Activated CD8-positive, alpha-beta memory T cell treated with anti-CD3 and anti-CD28 coated beads, Interleukin-2, amount 10 ng/mL, durations not matched to agents 7 days and 5 days (primary cell): ENCODE measurements around the gene TRPC4AP. TPM values are rescaled to one million over a fixed set of nuclear protein-coding genes. Genes with fewer than 3 reads are reported as not detected.
"Not testable (repeated sequence)": the region's sequence is repeated elsewhere in the genome, so short reads cannot be mapped to it uniquely, and the experiment has no call there.

Source experiments
- ATAC-seq: fragments of 150-1000 bp; cut with Tn5 transposase; one replicate; pipeline ENCODE4 v1.10.0; 2021; ENCODE audit warnings: moderate library complexity
- CTCF ChIA-PET: fragments of 350-600 bp; sonication (Branson Sonifier 250); formaldehyde crosslinking; loops from one replicate; lab custom pipeline; 2021; ENCODE audit warnings: antibody characterized with exemption; lab: Charles Lee
- DNase-seq: peaks from one replicate; pipeline ENCODE4 v3.0.0-alpha.2; 2020
- H3K27ac Mint-ChIP-seq: one replicate; pipeline ENCODE4 v1.8.0; 2021; ENCODE audit warnings: mild to moderate bottlenecking, mixed read lengths
- H3K27me3 Mint-ChIP-seq: one replicate; pipeline ENCODE4 v1.8.0; 2021; ENCODE audit warnings: mixed read lengths
- H3K36me3 Mint-ChIP-seq: one replicate; pipeline ENCODE4 v1.8.0; 2021; ENCODE audit warnings: mild to moderate bottlenecking, mixed read lengths
- H3K4me1 Mint-ChIP-seq: one replicate; pipeline ENCODE4 v1.8.0; 2021; ENCODE audit warnings: mixed read lengths
- H3K4me3 Mint-ChIP-seq: one replicate; pipeline ENCODE4 v1.8.0; 2021; ENCODE audit warnings: mild to moderate bottlenecking, moderate library complexity, mixed read lengths
- H3K9me3 Mint-ChIP-seq: one replicate; pipeline ENCODE4 v1.8.0; 2022; ENCODE audit warnings: low read depth, mixed read lengths
- total RNA-seq, 2 experiments: library from RNA; stranded (reverse); gene quantifications; one replicate each; pipeline ENCODE4 v1.2.3, GENCODE V29; 2021

Gene TRPC4AP
- total RNA-seq, 2 experiments from 2014 or later = 56.9 to 70.9 TPM

DNA sequence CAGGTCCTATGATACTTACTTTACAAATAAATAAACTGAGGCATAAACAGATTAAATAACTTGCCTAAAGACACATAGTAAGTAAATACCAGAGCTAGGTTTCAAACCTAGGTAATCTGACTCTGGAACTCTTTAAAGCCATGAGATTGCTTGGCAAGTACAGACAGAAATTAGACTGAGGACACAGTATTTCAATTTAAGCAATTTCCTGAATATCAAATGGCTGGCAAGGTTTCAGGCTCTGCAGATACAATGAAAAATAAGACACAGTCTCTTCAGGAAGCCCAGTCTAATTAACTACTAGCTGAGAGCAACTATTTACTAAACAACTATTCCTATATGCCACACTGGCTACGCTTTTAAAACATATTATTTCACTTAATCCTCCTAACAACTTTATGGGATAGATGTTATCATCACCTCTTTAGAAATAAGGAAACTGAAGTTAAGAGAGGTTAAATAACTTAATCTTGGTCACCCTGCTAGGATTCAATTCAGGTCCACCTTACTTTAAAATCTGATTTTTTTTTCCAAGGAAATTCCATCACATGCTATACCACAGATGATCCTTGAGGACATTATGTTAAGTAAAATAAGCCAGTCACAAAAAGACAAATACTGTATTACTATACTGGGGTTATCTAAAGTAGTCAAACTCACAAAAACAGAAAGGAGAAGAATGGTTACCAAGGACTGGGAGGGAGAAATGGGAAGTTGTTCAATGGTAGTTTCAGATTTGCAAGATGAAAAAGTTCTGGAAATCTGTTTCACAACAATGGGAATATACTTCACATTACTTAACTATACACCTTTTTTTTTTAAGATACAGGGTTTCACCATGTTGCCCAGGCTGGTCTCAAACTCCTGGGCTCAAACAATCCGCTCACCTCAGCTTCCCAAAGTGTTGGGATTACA, 4.1 kb downstream of the TRPC4AP start:
- Mint-ChIP-seq H3K9me3 (no peaks in the 10 kb centered on the region), H3K4me3 (no peak overlapping the region), H3K4me1 (peaks cover 58% of the 10 kb centered on the region), H3K36me3 (peaks cover 21% of the 10 kb centered on the region), H3K27ac (peak overlapping the region; percentile 10), H3K27me3 (no peaks in the 10 kb centered on the region)
- CTCF ChIA-PET = interaction anchor here (1.5 kb wide), 1 partner anchor 25 kb away, joined by 6 read pairs; no protein-coding TSS in a partner anchor
- no peak for DNase-seq
- ATAC-seq = no peak

DNA sequence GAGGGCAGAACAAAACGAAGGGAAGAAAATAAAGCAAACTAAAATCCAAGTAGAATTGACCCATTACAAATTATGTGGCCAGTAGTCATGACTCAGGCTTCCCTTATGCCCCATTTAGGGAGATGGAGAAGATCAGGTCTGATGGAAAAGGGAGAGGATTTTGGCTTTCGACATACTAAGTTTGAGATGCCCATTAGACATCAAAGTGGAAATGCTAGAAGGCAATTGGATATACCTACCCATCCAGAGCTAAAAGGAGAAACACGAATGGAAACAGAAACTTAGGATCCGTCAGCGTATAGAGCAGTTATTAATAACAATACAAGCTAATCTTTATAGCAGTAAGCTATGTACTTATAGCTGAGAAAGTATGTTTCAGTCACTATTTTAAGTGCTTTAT, 4.8 kb downstream of the TRPC4AP start:
- Mint-ChIP-seq H3K27me3 (no peaks in the 10 kb centered on the region), H3K36me3 (peaks cover 21% of the 10 kb centered on the region), H3K27ac (peak overlapping the region; percentile 10), H3K9me3 (no peaks in the 10 kb centered on the region), H3K4me3 (peak overlapping the region; percentile 2), H3K4me1 (peaks cover 53% of the 10 kb centered on the region)
- DNase-seq (no peak), ATAC-seq (no peak)
- CTCF ChIA-PET = interaction anchor here (1.5 kb wide), 1 partner anchor 25 kb away, joined by 6 read pairs; no protein-coding TSS in a partner anchor

DNA sequence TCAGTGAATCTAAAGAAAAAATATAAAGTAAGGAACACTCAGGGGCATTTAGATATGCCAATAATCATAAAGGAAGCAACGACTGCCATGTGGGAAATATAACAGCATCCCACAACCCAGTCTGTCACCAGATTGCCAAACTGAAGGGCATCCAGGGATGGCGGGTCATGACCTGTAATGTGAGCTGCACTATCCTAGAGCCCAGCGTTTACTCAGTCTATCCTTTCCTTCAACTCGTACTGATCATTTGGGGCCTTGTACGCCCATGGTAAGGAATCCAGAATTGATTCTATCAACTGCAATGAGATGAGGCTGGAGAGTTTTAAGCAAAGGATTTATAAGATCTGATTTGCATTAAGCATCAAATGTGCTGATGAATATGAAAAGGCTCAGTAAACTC, 5.3 kb downstream of the TRPC4AP start:
- H3K27me3 Mint-ChIP-seq = no peaks in the 10 kb centered on the region
- no peaks in the 10 kb centered on the region for H3K9me3 Mint-ChIP-seq
- peak overlapping the region; percentile 10 for H3K27ac Mint-ChIP-seq
- DNase-seq = no peak
- peaks cover 54% of the 10 kb centered on the region for H3K4me1 Mint-ChIP-seq
- ATAC-seq = no peak
- CTCF ChIA-PET = interaction anchor here (1.5 kb wide), 1 partner anchor 24 kb away, joined by 6 read pairs; no protein-coding TSS in a partner anchor
- no peak overlapping the region for H3K4me3 Mint-ChIP-seq
- peaks cover 21% of the 10 kb centered on the region for H3K36me3 Mint-ChIP-seq

DNA sequence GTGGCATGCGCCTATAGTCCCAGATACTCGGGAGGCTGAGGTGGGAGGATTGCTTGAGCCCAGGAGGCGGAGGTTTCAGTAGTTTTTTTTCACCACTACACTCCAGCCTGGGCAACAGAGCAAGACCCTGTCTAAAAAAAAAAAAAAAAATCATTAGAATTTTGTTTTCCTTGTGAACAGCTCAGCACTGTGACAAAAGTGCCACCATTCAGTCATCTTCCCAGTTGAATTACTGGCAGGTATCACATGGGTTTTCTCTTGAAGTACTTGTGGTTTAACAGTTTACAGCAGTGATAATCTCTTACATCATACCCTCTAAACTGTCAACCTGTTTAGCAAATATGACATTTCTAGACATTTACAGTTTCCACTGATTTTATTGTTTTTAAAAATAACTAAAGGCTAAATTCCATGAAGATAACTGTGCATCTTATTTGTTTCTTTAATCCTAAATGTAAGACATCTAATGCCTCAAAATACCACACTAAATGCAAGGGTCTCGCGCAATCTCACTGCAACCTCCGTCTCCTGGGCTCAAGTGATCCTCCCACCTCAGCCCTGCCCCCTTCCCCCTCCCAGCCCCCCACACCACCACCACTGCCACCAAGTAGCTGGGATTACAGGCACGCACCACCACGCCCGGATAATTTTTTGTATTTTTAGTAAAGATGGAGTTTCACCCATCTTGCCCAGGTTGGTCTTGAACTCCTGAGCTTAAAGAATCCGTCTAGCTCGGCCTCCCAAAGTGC, 7.0 kb downstream of the TRPC4AP start:
- DNase-seq (no peak), ATAC-seq (peak; percentile 86)
- Mint-ChIP-seq H3K4me3 (no peak overlapping the region), H3K27ac (peak overlapping the region; percentile 82), H3K4me1 (peaks cover 56% of the 10 kb centered on the region), H3K9me3 (no peaks in the 10 kb centered on the region), H3K27me3 (no peaks in the 10 kb centered on the region), H3K36me3 (peaks cover 18% of the 10 kb centered on the region)
- CTCF ChIA-PET = interaction anchor here (1.0 to 1.7 kb wide), 2 partner anchors 11 to 28 kb away, joined by 3 to 8 read pairs; no protein-coding TSS in a partner anchor

DNA sequence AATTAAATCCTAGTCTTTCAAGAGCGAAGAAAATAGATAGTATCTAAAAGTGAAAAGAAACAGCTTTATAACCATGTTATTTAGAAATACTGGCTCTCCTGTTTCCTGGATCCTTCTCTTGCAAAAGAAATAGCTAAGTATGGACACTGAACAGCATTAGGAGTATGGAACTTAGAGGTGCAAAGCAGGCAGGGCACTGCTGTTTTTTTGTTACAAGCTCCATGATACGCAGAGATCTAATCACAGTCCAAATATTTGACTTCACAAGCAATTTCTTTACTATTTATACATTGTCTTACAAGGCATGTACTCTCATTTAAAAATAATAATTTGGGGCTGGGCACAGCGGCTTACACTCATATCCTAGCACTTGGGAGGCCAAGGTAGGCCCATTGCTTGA, 7.6 kb downstream of the TRPC4AP start:
- no peak for ATAC-seq
- H3K27ac Mint-ChIP-seq = peak overlapping the region; percentile 82
- DNase-seq = no peak
- CTCF ChIA-PET = interaction anchor here (1.7 kb wide), 1 partner anchor 11 kb away, joined by 8 read pairs; no protein-coding TSS in a partner anchor
- no peaks in the 10 kb centered on the region for H3K9me3 Mint-ChIP-seq
- no peak overlapping the region for H3K4me3 Mint-ChIP-seq
- H3K4me1 Mint-ChIP-seq = peaks cover 56% of the 10 kb centered on the region
- no peaks in the 10 kb centered on the region for H3K27me3 Mint-ChIP-seq
- peaks cover 18% of the 10 kb centered on the region for H3K36me3 Mint-ChIP-seq

DNA sequence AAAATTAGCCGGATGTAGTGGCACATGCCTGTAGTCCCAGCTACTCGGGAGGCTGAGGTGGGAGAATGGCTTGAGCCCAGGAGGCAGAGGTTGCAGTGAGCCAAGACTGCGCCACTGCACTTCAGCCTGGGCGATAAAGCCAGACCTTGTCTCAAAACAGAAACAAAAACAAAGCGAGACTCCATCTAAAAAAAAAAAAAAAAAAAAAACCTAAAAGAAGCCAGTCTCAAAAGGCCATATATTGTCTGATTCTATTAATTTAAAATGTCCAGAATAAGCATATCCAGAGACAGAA, 12.3 kb downstream of the TRPC4AP start:
- Mint-ChIP-seq H3K4me3 (peak overlapping the region; percentile 55), H3K36me3 (peaks cover 33% of the 10 kb centered on the region), H3K4me1 (peaks cover 36% of the 10 kb centered on the region), H3K27ac (peak overlapping the region; percentile 87)
- peak; percentile 55 for ATAC-seq
- not testable (repeated sequence) for H3K27me3 Mint-ChIP-seq, H3K9me3 Mint-ChIP-seq, DNase-seq
- CTCF ChIA-PET = interaction anchor here (0.7 to 2.2 kb wide), 7 partner anchors 10 to 175 kb away, joined by 3 to 7 read pairs (median 3); partner anchors contain the start of gene TRPC4AP

DNA sequence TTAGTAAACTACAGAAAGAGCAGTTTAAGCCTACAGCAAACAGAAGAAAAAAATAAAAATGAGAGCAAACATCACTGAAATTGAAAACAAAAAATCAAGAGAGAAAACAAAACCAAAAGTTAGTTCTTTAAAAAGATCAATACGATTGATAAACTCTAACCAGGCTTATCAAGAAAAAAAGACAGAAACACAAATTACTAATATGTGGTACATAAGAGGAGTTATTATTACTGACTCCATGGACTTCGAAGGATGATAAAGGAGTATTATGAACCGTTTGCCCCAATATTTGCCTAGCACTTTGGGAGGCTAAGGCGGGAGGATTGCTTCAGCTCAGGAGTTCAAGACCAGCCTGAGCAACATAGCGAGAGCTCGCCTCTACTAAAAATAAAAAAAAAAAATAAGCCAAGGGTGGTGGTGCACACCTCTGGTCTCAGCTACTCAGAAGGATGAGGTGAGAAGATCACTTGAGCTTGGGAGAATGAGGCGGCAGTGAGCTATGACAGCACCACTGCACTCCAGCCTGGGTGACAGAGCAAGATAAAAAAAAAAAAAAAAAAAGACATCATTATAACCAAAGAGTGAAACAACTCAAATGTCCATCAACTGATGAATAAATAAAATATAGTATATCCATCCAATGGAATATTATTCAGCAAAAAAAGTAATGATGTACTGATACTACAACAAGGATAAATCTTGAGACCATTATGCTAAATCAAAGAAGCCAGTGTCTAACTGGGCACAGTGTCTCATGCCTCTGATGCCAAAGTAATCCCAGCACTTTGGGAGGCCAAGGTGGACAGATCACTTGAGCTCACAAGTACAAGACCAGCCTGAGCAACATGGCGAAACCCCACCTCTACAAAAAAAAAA, 12.9 kb downstream of the TRPC4AP start:
- no peaks in the 10 kb centered on the region for H3K9me3 Mint-ChIP-seq
- H3K27ac Mint-ChIP-seq = peak overlapping the region; percentile 87
- peaks cover 33% of the 10 kb centered on the region for H3K4me1 Mint-ChIP-seq
- DNase-seq = no peak
- ATAC-seq = peak; percentile 82
- H3K27me3 Mint-ChIP-seq = no peaks in the 10 kb centered on the region
- H3K36me3 Mint-ChIP-seq = peaks cover 37% of the 10 kb centered on the region
- CTCF ChIA-PET = interaction anchor here (0.7 to 2.2 kb wide), 7 partner anchors 9 to 176 kb away, joined by 3 to 7 read pairs (median 3); partner anchors contain the start of gene TRPC4AP
- peak overlapping the region; percentile 65 for H3K4me3 Mint-ChIP-seq

DNA sequence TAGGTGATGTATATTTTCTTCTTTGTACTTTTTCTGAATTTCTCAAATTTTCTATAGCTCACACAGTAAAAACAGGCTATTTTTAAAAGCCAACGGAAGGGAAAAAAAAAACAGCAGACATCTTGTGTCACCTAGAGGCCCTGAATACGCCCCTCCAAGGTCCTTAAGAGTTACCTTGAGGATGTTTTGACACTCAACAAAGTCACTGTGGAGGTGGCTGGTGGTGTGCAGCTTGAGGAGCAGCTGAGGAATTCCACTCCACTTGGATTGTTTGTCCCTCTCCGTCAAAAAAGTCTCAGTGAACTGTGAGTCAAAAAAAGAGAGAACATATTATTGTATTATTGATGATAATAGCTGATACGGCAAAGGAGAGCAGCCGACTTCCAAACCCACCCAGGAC, 14.7 kb downstream of the TRPC4AP start:
- Mint-ChIP-seq H3K9me3 (peaks cover 3% of the 10 kb centered on the region), H3K27ac (no peak overlapping the region), H3K4me1 (peaks cover 32% of the 10 kb centered on the region), H3K36me3 (peaks cover 48% of the 10 kb centered on the region), H3K27me3 (no peaks in the 10 kb centered on the region), H3K4me3 (no peak overlapping the region)
- DNase-seq (no peak), ATAC-seq (no peak)
- CTCF ChIA-PET = interaction anchor here (1.3 to 1.9 kb wide), 2 partner anchors 14 to 15 kb away, joined by 3 to 4 read pairs; partner anchors contain the start of gene TRPC4AP

DNA sequence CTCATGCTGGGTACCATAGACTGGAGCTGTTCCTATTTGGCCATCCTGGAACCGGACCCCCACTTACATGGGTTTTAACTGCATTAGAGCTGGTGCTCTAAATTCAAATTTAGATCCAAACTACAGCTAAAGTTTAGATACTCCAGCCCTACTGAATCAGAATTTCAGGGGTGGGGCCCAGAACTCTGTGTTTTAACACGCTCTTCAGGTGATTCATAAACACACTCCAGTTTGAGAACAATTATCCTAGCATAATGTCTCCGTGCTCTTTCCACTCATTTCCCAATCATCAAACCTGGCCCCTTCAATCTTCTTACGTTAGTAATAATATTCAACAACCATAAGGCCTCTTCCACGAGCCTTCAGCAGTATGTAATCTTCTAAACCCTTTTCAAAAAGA, 15.3 kb downstream of the TRPC4AP start:
- no peaks in the 10 kb centered on the region for H3K27me3 Mint-ChIP-seq
- CTCF ChIA-PET = interaction anchor here (1.9 kb wide), 1 partner anchor 15 kb away, joined by 4 read pairs; the partner anchor contains the start of gene TRPC4AP
- DNase-seq = no peak
- H3K36me3 Mint-ChIP-seq = peaks cover 52% of the 10 kb centered on the region
- H3K4me1 Mint-ChIP-seq = peaks cover 29% of the 10 kb centered on the region
- no peak for ATAC-seq
- H3K4me3 Mint-ChIP-seq = no peak overlapping the region
- no peak overlapping the region for H3K27ac Mint-ChIP-seq
- peaks cover 4% of the 10 kb centered on the region for H3K9me3 Mint-ChIP-seq

DNA sequence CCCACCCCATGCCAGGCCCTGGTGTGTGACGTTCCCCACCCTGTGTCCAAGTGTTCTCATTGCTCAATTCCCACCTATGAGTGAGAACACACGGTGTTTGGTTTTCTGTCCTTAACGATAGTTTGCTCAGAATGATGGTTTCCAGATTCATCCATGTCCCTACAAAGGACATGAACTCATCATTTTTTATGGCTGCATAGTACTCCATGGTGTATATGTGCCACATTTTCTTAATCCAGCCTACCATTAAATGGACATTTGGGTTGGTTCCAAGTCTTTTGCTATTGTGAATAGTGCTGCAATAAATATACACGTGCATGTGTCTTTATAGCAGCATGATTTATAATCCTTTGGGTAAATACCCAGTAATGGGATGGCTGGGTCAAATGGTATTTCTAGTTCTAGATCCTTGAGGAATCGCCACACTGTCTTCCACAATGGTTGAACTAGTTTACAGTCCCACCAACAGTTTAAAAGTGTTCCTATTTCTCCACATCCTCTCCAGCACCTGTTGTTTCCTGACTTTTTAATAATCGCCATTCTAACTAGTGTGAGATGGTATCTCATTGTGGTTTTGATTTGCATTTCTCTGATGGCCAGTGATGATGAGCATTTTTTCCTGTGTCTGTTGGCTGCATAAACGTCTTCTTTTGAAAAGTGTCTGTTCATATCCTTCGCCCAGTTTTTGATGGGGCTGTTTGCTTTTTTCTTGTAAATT, 21.0 kb downstream of the TRPC4AP start:
- not testable (repeated sequence) for ATAC-seq, DNase-seq, H3K4me3 Mint-ChIP-seq, H3K27me3 Mint-ChIP-seq, H3K27ac Mint-ChIP-seq, H3K9me3 Mint-ChIP-seq
- Mint-ChIP-seq H3K36me3 (peaks cover 69% of the 10 kb centered on the region), H3K4me1 (peaks cover 40% of the 10 kb centered on the region)
- CTCF ChIA-PET = interaction anchor here (1.1 to 1.5 kb wide), 3 partner anchors 8 to 116 kb away, joined by 3 to 4 read pairs (median 3); partner anchors contain the start of genes GSS and MYH7B

DNA sequence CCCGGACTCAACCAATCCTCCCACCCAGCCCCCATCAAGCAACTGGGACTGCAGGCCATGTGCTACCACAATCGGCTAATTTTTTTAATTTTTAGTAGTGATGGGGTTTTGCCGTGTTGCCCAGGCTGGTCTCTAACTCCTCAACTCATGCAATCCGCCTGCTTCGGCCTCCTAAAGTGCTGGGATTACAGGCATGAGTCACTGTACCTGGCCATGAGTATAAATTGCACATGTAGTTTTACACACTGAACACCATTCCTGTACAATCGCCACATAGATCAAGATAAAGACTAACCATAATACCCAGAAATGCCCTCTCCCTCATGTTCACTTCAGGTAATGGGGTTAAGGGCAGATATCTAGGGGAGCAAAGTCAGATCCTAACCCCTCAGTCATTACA, 26.4 kb downstream of the TRPC4AP start:
- CTCF ChIA-PET = interaction anchor here (2.8 kb wide), 1 partner anchor 30 kb away, joined by 12 read pairs; no protein-coding TSS in a partner anchor
- peaks cover 77% of the 10 kb centered on the region for H3K4me1 Mint-ChIP-seq

DNA sequence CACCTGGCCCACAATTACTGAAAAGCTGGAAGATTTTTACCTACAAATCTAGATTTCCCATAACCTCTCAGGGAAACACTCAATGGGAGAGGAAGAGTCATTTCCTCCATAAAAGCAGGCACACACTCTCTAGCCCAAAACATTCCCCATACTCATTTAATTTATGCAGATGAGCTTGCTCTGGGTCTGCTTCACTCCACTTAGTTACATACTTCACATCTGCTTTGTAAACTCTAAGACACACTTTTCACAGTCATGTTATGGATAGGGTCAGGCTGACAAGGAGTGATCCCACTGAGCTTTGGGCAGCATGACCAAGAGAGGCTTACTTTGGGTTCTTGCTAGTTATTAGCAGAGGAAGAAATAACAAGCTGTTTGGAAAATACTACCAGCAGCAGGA, 27.4 kb downstream of the TRPC4AP start:
- ATAC-seq (no peak), DNase-seq (no peak)
- no peak overlapping the region for H3K4me3 Mint-ChIP-seq
- no peaks in the 10 kb centered on the region for H3K9me3 Mint-ChIP-seq
- peak overlapping the region; percentile 7 for H3K27ac Mint-ChIP-seq
- peaks cover 62% of the 10 kb centered on the region for H3K36me3 Mint-ChIP-seq
- no peaks in the 10 kb centered on the region for H3K27me3 Mint-ChIP-seq
- CTCF ChIA-PET = interaction anchor here (2.8 kb wide), 1 partner anchor 31 kb away, joined by 12 read pairs; no protein-coding TSS in a partner anchor
- H3K4me1 Mint-ChIP-seq = peaks cover 71% of the 10 kb centered on the region

More for the DNA sequence above, 26.4 kb downstream of the TRPC4AP start:
- Mint-ChIP-seq H3K27me3 (no peaks in the 10 kb centered on the region), H3K9me3 (no peaks in the 10 kb centered on the region), H3K4me3 (no peak overlapping the region), H3K27ac (no peak overlapping the region), H3K36me3 (peaks cover 60% of the 10 kb centered on the region)
- no peak for DNase-seq
- no peak for ATAC-seq
